GM21576 (cell line): ENCODE data around the gene PRR36.

Experiments
- ATAC-seq: cut with Tn5 transposase; IDR thresholded peaks from one replicate; pipeline ENCODE4 v1.9.1; 2021; ENCODE audit warnings: mild to moderate bottlenecking, moderate library complexity; ENCODE audit not compliant: unreplicated experiment

The PRR36 gene

GRCh38 chr19:7823686-7824301 is 50.4 kb downstream of the PRR36 start:
- no peak for ATAC-seq

GRCh38 chr19:7822910-7823515 is 51.2 kb downstream of the PRR36 start:
- no peak for ATAC-seq

GRCh38 chr19:7820588-7820987 is 53.6 kb downstream of the PRR36 start:
- no peak for ATAC-seq

GRCh38 chr19:7819337-7819736 is 54.9 kb downstream of the PRR36 start:
- no peak for ATAC-seq

- no peak for ATAC-seq
Measured at GRCh38 chr19:7818806-7819205, 55.4 kb downstream of the PRR36 start.
